ENCODE measurements around the gene KCNF1.

GRCh38 chr2:10915731-10916276 lies 4.1 kb downstream of the KCNF1 start:
- TF ChIP-seq, protein P1, sequence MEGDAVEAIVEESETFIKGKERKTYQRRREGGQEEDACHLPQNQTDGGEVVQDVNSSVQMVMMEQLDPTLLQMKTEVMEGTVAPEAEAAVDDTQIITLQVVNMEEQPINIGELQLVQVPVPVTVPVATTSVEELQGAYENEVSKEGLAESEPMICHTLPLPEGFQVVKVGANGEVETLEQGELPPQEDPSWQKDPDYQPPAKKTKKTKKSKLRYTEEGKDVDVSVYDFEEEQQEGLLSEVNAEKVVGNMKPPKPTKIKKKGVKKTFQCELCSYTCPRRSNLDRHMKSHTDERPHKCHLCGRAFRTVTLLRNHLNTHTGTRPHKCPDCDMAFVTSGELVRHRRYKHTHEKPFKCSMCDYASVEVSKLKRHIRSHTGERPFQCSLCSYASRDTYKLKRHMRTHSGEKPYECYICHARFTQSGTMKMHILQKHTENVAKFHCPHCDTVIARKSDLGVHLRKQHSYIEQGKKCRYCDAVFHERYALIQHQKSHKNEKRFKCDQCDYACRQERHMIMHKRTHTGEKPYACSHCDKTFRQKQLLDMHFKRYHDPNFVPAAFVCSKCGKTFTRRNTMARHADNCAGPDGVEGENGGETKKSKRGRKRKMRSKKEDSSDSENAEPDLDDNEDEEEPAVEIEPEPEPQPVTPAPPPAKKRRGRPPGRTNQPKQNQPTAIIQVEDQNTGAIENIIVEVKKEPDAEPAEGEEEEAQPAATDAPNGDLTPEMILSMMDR (conservative IDR thresholded peaks at IDR 0.05) = no peak
- no peak for TF ChIP-seq ZFX (IDR thresholded peaks at IDR 0.05)
